Esophagus muscularis mucosa (tissue), 4 donors: Measurements from ENCODE around the gene SLC35F4. TPM values are rescaled to one million over a fixed set of nuclear protein-coding genes. Genes with fewer than 3 reads are reported as not detected.

Experiments used
- DNase-seq: peaks from one replicate; pipeline ENCODE4 v3.0.0-alpha.2; 2017; ENCODE audit errors: extremely low spot score
- H3K27ac ChIP-seq, 4 donors: fragments of 200-600 bp; sonication (generic); replicated peaks in 1 of 4; 1 replicate in 3 of 4; 2 replicates in 1 of 4; pipeline ENCODE4 v1.5.1; 2016 to 2019; ENCODE audit warnings: mild to moderate bottlenecking in 1 of 4
- H3K27me3 ChIP-seq, 4 donors: fragments of 200-600 bp; sonication (generic); one replicate each; pipeline versions ENCODE4 v1.5.1 to v1.6.0; 2016 to 2019
- H3K36me3 ChIP-seq, 4 donors: fragments of 200-600 bp; sonication (generic); one replicate each; pipeline ENCODE4 v1.5.1; 2016 to 2019
- H3K4me1 ChIP-seq, 4 donors: fragments of 200-600 bp; sonication (generic); one replicate each; pipeline ENCODE4 v1.5.1; 2016 to 2019
- H3K4me3 ChIP-seq, 4 donors: fragments of 200-600 bp; sonication (generic); 1 replicate in 2 of 4; 2 replicates in 2 of 4; pipeline ENCODE4 v1.5.1; 2016 to 2019; ENCODE audit warnings: mild to moderate bottlenecking in 4 of 4, moderate library complexity in 1 of 4
- H3K9me3 ChIP-seq, 4 donors: fragments of 200-600 bp; sonication (generic); 1 replicate in 3 of 4; 2 replicates in 1 of 4; pipeline ENCODE4 v1.5.1; 2016 to 2019
- CTCF ChIP-seq, 3 experiments: fragments of 200-600 bp in 2 of 3; fragments of 450-650 bp in 1 of 3; sonication (generic) in 2 of 3; IDR thresholded peaks; one replicate each; pipeline ENCODE4 v1.5.1; 2017 to 2019; ENCODE audit warnings: antibody characterized with exemption in 3 of 3, mild to moderate bottlenecking in 2 of 3, moderate library complexity in 1 of 3
- EP300 ChIP-seq: sonication (generic); formaldehyde crosslinking; IDR thresholded peaks from one replicate; pipeline ENCODE4 v1.6.1; 2017; ENCODE audit warnings: antibody characterized with exemption
- POLR2A ChIP-seq: fragments of 450-650 bp; IDR thresholded peaks from one replicate; pipeline ENCODE4 v1.6.1; 2017; ENCODE audit warnings: antibody characterized with exemption, moderate library complexity, mild to moderate bottlenecking, low read depth
- POLR2AphosphoS5 ChIP-seq, 2 donors: sonication (generic); formaldehyde crosslinking; IDR thresholded peaks; one replicate each; pipeline ENCODE4 v1.6.1; 2017; ENCODE audit warnings: antibody characterized with exemption in 2 of 2
- WGBS: methylation state at CpG from one replicate; pipeline ENCODE4 v1.1.5; 2018; 5-methylcytosine and 5-hydroxymethylcytosine counted together
- intact Hi-C: fragments of 100-400 bp; cut with DNase I; formaldehyde crosslinking; loops from one replicate; pipeline ENCODE4 v1.15.1; 2023
- total RNA-seq, 4 donors: library from RNA; depleted of rRNA; stranded (reverse); fragments of >200 nt; gene quantifications; one replicate each; pipeline versions ENCODE4 v1.1.0 to v1.2.1, GENCODE V29; 2016

SLC35F4 gene
- total RNA-seq, 4 donors from 2014 or later, result 0.42 TPM; not detected in 3

GRCh38 chr14:57828713-57829112 is 37.2 kb downstream of the SLC35F4 start:
- 70% methylated on average over 2 of the region's 2 CpGs for WGBS
- no peaks in the 10 kb centered on the region for H3K36me3 ChIP-seq
- no peak overlapping the region for H3K27ac ChIP-seq
- peaks cover 0 to 4% (median 0%) of the 10 kb centered on the region in 4 donors for H3K9me3 ChIP-seq
- peaks cover 0 to 9% (median 8%) of the 10 kb centered on the region in 4 donors for H3K4me1 ChIP-seq
- DNase-seq, result no peak
- H3K27me3 ChIP-seq, result no peaks in the 10 kb centered on the region
- intact Hi-C loops, result no loop called here
- no peak for TF ChIP-seq CTCF (IDR thresholded peaks at IDR 0.05)
- TF ChIP-seq POLR2A, result no peak
- no peak for TF ChIP-seq POLR2AphosphoS5 (IDR thresholded peaks at IDR 0.05)
- no peak for TF ChIP-seq EP300
- H3K4me3 ChIP-seq, result no peak overlapping the region

GRCh38 chr14:57823015-57823660 is 42.8 kb downstream of the SLC35F4 start:
- intact Hi-C loops, result no loop called here
- Histone ChIP-seq H3K4me3 (no peak overlapping the region), H3K27ac (no peak overlapping the region), H3K9me3 (peaks cover 0 to 4% (median 0%) of the 10 kb centered on the region in 4 donors), H3K36me3 (no peaks in the 10 kb centered on the region), H3K4me1 (no peaks in the 10 kb centered on the region), H3K27me3 (no peaks in the 10 kb centered on the region)
- TF ChIP-seq EP300 (no peak), CTCF (IDR thresholded peaks at IDR 0.05) (no peak), POLR2A (no peak), POLR2AphosphoS5 (IDR thresholded peaks at IDR 0.05) (no peak)
- 85% methylated on average over 4 of the region's 4 CpGs for WGBS
- no peak for DNase-seq

GRCh38 chr14:57822081-57822480 is 43.8 kb downstream of the SLC35F4 start:
- Histone ChIP-seq H3K27me3 (no peaks in the 10 kb centered on the region), H3K4me1 (no peaks in the 10 kb centered on the region), H3K4me3 (no peak overlapping the region), H3K36me3 (no peaks in the 10 kb centered on the region), H3K9me3 (peaks cover 0 to 4% (median 0%) of the 10 kb centered on the region in 4 donors), H3K27ac (no peak overlapping the region)
- intact Hi-C loops, result no loop called here
- no peak for DNase-seq
- TF ChIP-seq POLR2A (no peak), POLR2AphosphoS5 (IDR thresholded peaks at IDR 0.05) (no peak), EP300 (no peak), CTCF (IDR thresholded peaks at IDR 0.05) (no peak)

GRCh38 chr14:57820581-57820980 is 45.3 kb downstream of the SLC35F4 start:
- intact Hi-C loops, result no loop called here
- no peaks in the 10 kb centered on the region for H3K36me3 ChIP-seq
- no peak overlapping the region for H3K27ac ChIP-seq
- no peak for DNase-seq
- H3K27me3 ChIP-seq, result no peaks in the 10 kb centered on the region
- no peaks in the 10 kb centered on the region for H3K9me3 ChIP-seq
- H3K4me3 ChIP-seq, result no peak overlapping the region
- H3K4me1 ChIP-seq, result no peaks in the 10 kb centered on the region
- TF ChIP-seq POLR2A (no peak), CTCF (IDR thresholded peaks at IDR 0.05) (no peak), POLR2AphosphoS5 (IDR thresholded peaks at IDR 0.05) (no peak), EP300 (no peak)
- 81% methylated on average over 2 of the region's 2 CpGs for WGBS

- WGBS, result 61% methylated on average over 1 of the region's 1 CpG
- H3K9me3 ChIP-seq, result no peaks in the 10 kb centered on the region
- no peak for DNase-seq
- H3K4me1 ChIP-seq, result no peaks in the 10 kb centered on the region
- no peaks in the 10 kb centered on the region for H3K36me3 ChIP-seq
- no peak overlapping the region for H3K27ac ChIP-seq
- TF ChIP-seq CTCF (IDR thresholded peaks at IDR 0.05), result no peak
- TF ChIP-seq POLR2A, result no peak
- no peak for TF ChIP-seq POLR2AphosphoS5 (IDR thresholded peaks at IDR 0.05)
- no peak for TF ChIP-seq EP300
- no peaks in the 10 kb centered on the region for H3K27me3 ChIP-seq
- intact Hi-C loops, result no loop called here
- H3K4me3 ChIP-seq, result no peak overlapping the region
Measured at GRCh38 chr14:57818511-57818910, 47.4 kb downstream of the SLC35F4 start.
